Testis (tissue), 3 donors: ENCODE results near the gene SYT1. TPM values are rescaled to one million over a fixed set of nuclear protein-coding genes. Genes with fewer than 3 reads are reported as not detected.

Source experiments
- DNase-seq: peaks from one replicate; pipeline ENCODE4 v3.0.0-alpha.2; 2019
- H3K27ac ChIP-seq, 2 donors: fragments of 200-600 bp; sonication (generic); one replicate each; pipeline ENCODE4 v1.5.1; 2019
- H3K27me3 ChIP-seq: fragments of 200-600 bp; sonication (generic); one replicate; pipeline ENCODE4 v1.5.1; 2019
- H3K36me3 ChIP-seq: fragments of 200-600 bp; sonication (generic); one replicate; pipeline ENCODE4 v1.5.1; 2017; ENCODE audit warnings: low read depth; ENCODE audit errors: missing control alignments
- H3K4me1 ChIP-seq: fragments of 200-600 bp; sonication (generic); one replicate; pipeline ENCODE4 v1.5.1; 2019
- H3K4me3 ChIP-seq, 2 donors: fragments of 200-600 bp; sonication (generic); one replicate each; pipeline ENCODE4 v1.5.1; 2017 to 2019
- H3K9me3 ChIP-seq: fragments of 200-600 bp; sonication (generic); one replicate; pipeline ENCODE4 v1.5.1; 2017
- CTCF ChIP-seq, 3 experiments: fragments of 450-650 bp in 2 of 3; fragments of 200-600 bp in 1 of 3; sonication (generic) in 1 of 3; IDR thresholded peaks; one replicate each; pipeline ENCODE4 v1.5.1; 2016 to 2019; ENCODE audit warnings: antibody characterized with exemption in 3 of 3, mild to moderate bottlenecking in 2 of 3, moderate library complexity in 1 of 3
- POLR2A ChIP-seq: fragments of 450-650 bp; IDR thresholded peaks from one replicate; pipeline ENCODE4 v1.6.1; 2017; ENCODE audit warnings: antibody characterized with exemption, mild to moderate bottlenecking, moderate library complexity
- WGBS, 2 donors: methylation state at CpG; one replicate each; pipeline ENCODE4 v1.1.5; 2018; 5-methylcytosine and 5-hydroxymethylcytosine counted together
- intact Hi-C: fragments of 100-400 bp; cut with DNase I; formaldehyde crosslinking; loops from one replicate; pipeline ENCODE4 v1.15.1; 2023; ENCODE audit warnings: low total_unique reads
- polyA plus RNA-seq: library from polyadenylated mRNA; stranded (reverse); fragments of 350-450 nt; fragmentation: Illumina TruSeq; extraction: RNeasy Lipid Tissue Mini Kit (QIAGEN cat#74804); gene quantifications from one replicate; pipeline ENCODE4 v1.2.3, GENCODE V29; 2014; ENCODE audit warnings: low read depth, low replicate concordance; ENCODE audit not compliant: insufficient read depth
- total RNA-seq, 2 donors: library from RNA; depleted of rRNA; stranded (reverse); fragments of >200 nt; gene quantifications; one replicate each; pipeline ENCODE4 v1.2.3, GENCODE V29; 2016

The SYT1 gene
- total and polyA plus RNA-seq, 3 donors from 2014 or later, result 1.1 to 1.7 (median 1.3) TPM

GRCh38 chr12:78951803-78952551, 87.4 kb downstream of the SYT1 start:
- Histone ChIP-seq H3K9me3 (no peaks in the 10 kb centered on the region), H3K36me3 (no peaks in the 10 kb centered on the region), H3K4me3 (no peak overlapping the region), H3K4me1 (no peaks in the 10 kb centered on the region), H3K27me3 (no peaks in the 10 kb centered on the region), H3K27ac (no peak overlapping the region)
- intact Hi-C loops, result no loop called here
- no peak for DNase-seq
- WGBS, 2 donors, result 54% methylated on average over 11 of the region's 11 CpGs
- TF ChIP-seq CTCF (IDR thresholded peaks at IDR 0.05) (no peak), POLR2A (no peak)

DNA sequence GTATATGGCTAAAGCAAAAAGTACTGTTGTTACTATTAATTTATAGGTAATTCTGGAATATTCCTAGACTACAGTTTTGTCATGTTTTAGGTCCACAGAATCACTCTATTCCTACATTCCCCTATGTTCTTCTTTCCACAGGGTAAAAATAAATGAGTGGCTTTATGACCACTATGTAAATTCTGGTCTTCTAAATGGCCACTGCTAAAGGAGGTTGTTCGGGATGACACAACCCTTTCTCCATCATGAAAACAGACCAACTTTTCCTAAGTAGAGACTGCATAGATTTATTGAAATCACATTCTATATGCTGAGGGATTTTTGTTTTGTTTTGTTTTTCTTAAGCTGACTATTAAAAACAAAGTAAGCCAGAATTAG, 88.0 kb downstream of the SYT1 start:
- TF ChIP-seq CTCF (IDR thresholded peaks at IDR 0.05) (no peak), POLR2A (no peak)
- H3K27me3 ChIP-seq, result no peaks in the 10 kb centered on the region
- no peak for DNase-seq

DNA sequence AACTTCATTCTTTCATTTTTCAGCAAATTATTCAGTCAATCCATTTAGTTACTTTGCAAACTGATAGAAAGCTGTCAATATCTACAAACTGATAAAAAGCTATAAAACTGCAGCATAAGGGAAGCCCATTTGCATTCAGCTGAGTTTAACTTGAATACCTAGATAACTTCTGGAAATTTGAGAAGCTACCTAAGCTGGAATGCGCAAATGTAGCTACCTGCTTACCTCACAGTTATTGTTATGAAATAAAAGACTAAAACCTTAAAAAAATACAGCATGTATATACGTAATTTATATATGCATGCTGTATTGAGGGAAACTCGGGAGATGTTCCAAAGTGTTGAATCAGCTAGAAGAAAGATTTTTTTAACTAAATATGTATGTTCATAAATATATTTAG, 94.4 kb downstream of the SYT1 start:
- no peak overlapping the region for H3K27ac ChIP-seq
- H3K36me3 ChIP-seq, result no peaks in the 10 kb centered on the region
- no peak for DNase-seq
- no peak overlapping the region for H3K4me3 ChIP-seq
- H3K9me3 ChIP-seq, result no peaks in the 10 kb centered on the region
- no peaks in the 10 kb centered on the region for H3K4me1 ChIP-seq
- 94 to 96% methylated on average over 3 of the region's 3 CpGs for WGBS, 2 donors
- TF ChIP-seq POLR2A (no peak), CTCF (IDR thresholded peaks at IDR 0.05) (no peak)
- H3K27me3 ChIP-seq, result no peaks in the 10 kb centered on the region
- intact Hi-C loops, result no loop called here

More for the DNA sequence above, 88.0 kb downstream of the SYT1 start:
- H3K4me3 ChIP-seq, result no peak overlapping the region
- intact Hi-C loops, result no loop called here
- H3K9me3 ChIP-seq, result no peaks in the 10 kb centered on the region
- no peaks in the 10 kb centered on the region for H3K4me1 ChIP-seq
- H3K36me3 ChIP-seq, result no peaks in the 10 kb centered on the region
- 89 to 94% methylated on average over 1 of the region's 1 CpG for WGBS, 2 donors
- no peak overlapping the region for H3K27ac ChIP-seq

DNA sequence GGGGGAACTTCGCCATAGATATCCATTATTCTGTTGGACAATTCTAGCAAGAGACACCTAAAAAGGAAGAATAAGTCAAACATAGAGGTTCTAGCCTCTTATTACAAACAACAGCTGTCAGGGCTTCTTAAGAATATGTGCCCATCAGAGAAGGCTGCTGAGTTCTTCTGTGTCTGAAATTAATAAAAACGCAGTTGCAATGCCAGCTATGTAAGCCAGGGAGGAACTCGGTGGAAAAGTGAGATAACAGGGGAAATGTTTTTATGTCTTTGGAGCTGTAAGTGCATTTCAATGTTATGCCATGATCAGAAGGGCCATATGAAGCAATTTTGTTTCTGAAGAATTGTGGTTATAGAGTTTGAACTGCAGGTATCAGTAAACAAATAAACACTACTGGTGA, 95.0 kb downstream of the SYT1 start:
- Histone ChIP-seq H3K4me3 (no peak overlapping the region), H3K9me3 (no peaks in the 10 kb centered on the region), H3K4me1 (no peaks in the 10 kb centered on the region), H3K27me3 (no peaks in the 10 kb centered on the region), H3K36me3 (no peaks in the 10 kb centered on the region), H3K27ac (no peak overlapping the region)
- DNase-seq, result no peak
- intact Hi-C loops, result no loop called here
- TF ChIP-seq POLR2A, result no peak
- no peak for TF ChIP-seq CTCF (IDR thresholded peaks at IDR 0.05)
- WGBS, 2 donors, result 56 to 60% methylated on average over 3 of the region's 3 CpGs

DNA sequence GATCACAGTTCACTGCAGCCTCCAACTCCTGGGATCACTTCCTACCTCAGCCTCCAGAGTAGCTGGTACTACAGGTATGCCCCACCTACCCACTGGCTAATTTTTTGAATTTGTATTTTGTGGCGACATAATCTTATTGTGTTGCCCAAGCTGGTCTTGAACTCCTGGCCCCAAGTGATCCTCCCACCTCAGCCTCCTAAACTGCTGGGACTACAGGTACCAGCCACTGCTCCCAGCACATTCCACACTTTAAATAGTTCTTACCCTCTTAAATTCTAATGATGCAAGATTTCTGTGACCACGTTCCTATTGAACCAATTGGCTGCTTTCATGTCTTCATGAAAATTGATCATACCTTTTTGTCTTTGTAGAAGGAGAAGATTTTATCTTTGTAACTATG, 96.6 kb downstream of the SYT1 start:
- no peak overlapping the region for H3K4me3 ChIP-seq
- intact Hi-C loops, result no loop called here
- 91 to 94% methylated on average over 2 of the region's 2 CpGs for WGBS, 2 donors
- no peaks in the 10 kb centered on the region for H3K27me3 ChIP-seq
- H3K36me3 ChIP-seq, result no peaks in the 10 kb centered on the region
- no peaks in the 10 kb centered on the region for H3K9me3 ChIP-seq
- DNase-seq, result no peak
- TF ChIP-seq POLR2A (no peak), CTCF (IDR thresholded peaks at IDR 0.05) (no peak)
- H3K27ac ChIP-seq, result no peak overlapping the region
- H3K4me1 ChIP-seq, result no peaks in the 10 kb centered on the region
